ENCODE data around the gene GLT8D2. TPM values are rescaled to one million over a fixed set of nuclear protein-coding genes. Genes with fewer than 3 reads are reported as not detected.
A peak's percentile ranks its signal among the peaks of the same experiment; 100 is the strongest.

GLT8D2 gene
- total RNA-seq, 1 donor from 2014 or later = 38.8 TPM

DNA sequence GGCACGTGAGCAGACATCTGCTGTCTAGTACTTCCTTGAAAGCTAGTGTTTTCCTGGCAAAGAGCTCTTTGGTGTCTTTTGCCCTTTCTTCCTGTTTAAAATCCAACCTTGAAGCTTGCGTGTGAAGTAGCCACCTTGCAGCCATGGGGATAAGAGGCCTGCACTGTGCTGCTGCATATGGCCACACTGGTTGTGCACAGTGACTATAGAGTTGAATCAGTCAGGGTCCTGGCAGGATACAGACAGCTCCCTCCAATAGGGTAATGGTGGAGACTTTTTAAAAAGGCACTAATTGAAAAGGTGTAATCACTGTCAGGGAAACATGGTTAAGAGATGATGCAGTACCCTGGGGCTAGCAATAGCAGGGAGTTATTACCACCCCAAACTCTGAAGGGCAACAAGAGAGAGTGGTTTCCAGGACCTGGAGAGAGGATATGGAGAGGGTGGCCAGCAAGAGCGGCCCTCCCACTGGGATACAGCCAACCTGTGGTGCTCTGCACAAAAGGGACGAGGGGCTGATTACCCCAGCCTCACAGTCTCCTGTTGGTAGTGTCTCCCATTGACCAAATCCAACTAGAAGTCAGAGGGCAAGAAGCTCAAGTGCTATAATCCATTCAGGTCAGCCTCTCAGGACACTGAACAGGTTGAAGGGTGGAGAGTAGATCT lies 4.8 kb upstream of the GLT8D2 start:
- H3K4me1 Mint-ChIP-seq (ENCODE audit: low read depth) = peaks cover 9% of the 10 kb centered on the region
- TF ChIP-seq, protein P1, sequence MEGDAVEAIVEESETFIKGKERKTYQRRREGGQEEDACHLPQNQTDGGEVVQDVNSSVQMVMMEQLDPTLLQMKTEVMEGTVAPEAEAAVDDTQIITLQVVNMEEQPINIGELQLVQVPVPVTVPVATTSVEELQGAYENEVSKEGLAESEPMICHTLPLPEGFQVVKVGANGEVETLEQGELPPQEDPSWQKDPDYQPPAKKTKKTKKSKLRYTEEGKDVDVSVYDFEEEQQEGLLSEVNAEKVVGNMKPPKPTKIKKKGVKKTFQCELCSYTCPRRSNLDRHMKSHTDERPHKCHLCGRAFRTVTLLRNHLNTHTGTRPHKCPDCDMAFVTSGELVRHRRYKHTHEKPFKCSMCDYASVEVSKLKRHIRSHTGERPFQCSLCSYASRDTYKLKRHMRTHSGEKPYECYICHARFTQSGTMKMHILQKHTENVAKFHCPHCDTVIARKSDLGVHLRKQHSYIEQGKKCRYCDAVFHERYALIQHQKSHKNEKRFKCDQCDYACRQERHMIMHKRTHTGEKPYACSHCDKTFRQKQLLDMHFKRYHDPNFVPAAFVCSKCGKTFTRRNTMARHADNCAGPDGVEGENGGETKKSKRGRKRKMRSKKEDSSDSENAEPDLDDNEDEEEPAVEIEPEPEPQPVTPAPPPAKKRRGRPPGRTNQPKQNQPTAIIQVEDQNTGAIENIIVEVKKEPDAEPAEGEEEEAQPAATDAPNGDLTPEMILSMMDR (IDR thresholded peaks at IDR 0.05) = no peak
- no peak overlapping the region for H3K27ac Mint-ChIP-seq (ENCODE audit: unreplicated experiment)
- no peak overlapping the region for H3K4me3 Mint-ChIP-seq (ENCODE audit: unreplicated experiment)
- H3K36me3 Mint-ChIP-seq (ENCODE audit: low read depth) = peaks cover 5% of the 10 kb centered on the region
- H3K9me3 Mint-ChIP-seq (ENCODE audit: low read depth) = peaks cover 3% of the 10 kb centered on the region
- DNase-seq (ENCODE audit: low spot score) = no peak
- no peaks in the 10 kb centered on the region for H3K27me3 Mint-ChIP-seq (ENCODE audit: low read depth)

- peaks cover 3% of the 10 kb centered on the region for H3K36me3 Mint-ChIP-seq (ENCODE audit: low read depth)
- no peaks in the 10 kb centered on the region for H3K9me3 Mint-ChIP-seq (ENCODE audit: low read depth)
- H3K27me3 Mint-ChIP-seq (ENCODE audit: low read depth) = no peaks in the 10 kb centered on the region
- peaks cover 37% of the 10 kb centered on the region for H3K4me1 Mint-ChIP-seq (ENCODE audit: low read depth)
- TF ChIP-seq, protein P1 (IDR thresholded peaks at IDR 0.05) = no peak
- H3K4me3 Mint-ChIP-seq (ENCODE audit: unreplicated experiment) = peak overlapping the region; percentile 83
- DNase-seq (ENCODE audit: low spot score) = no peak
- H3K27ac Mint-ChIP-seq (ENCODE audit: unreplicated experiment) = peak overlapping the region; percentile 93
Observed at GRCh38 chr12:104050436-104050835, 449 bp upstream of the GLT8D2 start.

- no peaks in the 10 kb centered on the region for H3K9me3 Mint-ChIP-seq (ENCODE audit: low read depth)
- TF ChIP-seq, protein P1 (IDR thresholded peaks at IDR 0.05) = no peak
- peaks cover 47% of the 10 kb centered on the region for H3K4me1 Mint-ChIP-seq (ENCODE audit: low read depth)
- peak overlapping the region; percentile 93 for H3K27ac Mint-ChIP-seq (ENCODE audit: unreplicated experiment)
- peak overlapping the region; percentile 83 for H3K4me3 Mint-ChIP-seq (ENCODE audit: unreplicated experiment)
- H3K27me3 Mint-ChIP-seq (ENCODE audit: low read depth) = no peaks in the 10 kb centered on the region
- H3K36me3 Mint-ChIP-seq (ENCODE audit: low read depth) = no peaks in the 10 kb centered on the region
- no peak for DNase-seq (ENCODE audit: low spot score)
Observed at GRCh38 chr12:104049278-104049902, 597 bp downstream of the GLT8D2 start.

DNA sequence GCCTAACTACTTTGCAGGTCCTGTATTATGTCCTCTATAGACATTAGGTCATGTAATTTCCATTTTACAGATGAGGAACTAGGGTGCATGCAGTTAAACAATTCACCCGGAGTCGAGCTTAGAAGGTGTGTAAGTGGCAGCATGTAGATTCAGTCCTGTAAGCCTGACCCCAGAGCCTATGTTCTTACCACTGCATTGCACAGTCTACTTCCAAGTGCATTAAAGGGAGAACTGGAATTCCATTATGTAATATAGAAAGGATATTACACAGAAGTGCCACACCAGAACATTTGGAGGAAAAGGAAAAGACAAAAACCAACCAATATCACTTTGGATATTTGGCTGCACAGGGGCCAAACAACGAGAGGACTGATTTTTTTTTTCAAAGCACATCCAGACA lies 1.2 kb downstream of the GLT8D2 start:
- no peaks in the 10 kb centered on the region for H3K9me3 Mint-ChIP-seq (ENCODE audit: low read depth)
- DNase-seq (ENCODE audit: low spot score) = no peak
- peaks cover 47% of the 10 kb centered on the region for H3K4me1 Mint-ChIP-seq (ENCODE audit: low read depth)
- TF ChIP-seq, protein P1 (IDR thresholded peaks at IDR 0.05) = no peak
- no peaks in the 10 kb centered on the region for H3K27me3 Mint-ChIP-seq (ENCODE audit: low read depth)
- peak overlapping the region; percentile 93 for H3K27ac Mint-ChIP-seq (ENCODE audit: unreplicated experiment)
- H3K4me3 Mint-ChIP-seq (ENCODE audit: unreplicated experiment) = peak overlapping the region; percentile 83
- no peaks in the 10 kb centered on the region for H3K36me3 Mint-ChIP-seq (ENCODE audit: low read depth)

DNA sequence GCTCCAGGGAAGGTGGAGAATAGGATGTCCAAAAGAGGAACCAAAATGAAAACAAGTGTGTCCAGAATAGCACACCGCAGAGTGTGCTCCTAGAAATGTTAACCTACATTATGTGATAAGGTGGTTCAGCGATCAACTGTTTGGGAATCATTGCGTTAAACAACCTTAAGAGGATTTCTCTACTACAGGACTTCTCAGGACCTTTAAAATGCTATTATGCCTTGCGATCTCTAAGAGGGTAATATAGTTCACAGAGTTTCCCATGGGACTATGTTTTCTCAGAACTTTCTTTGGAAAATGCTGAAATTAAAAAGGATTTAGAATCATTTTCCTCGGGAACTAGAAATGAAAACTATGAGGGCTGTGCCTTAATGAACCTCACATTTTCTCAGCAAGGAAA lies 1.8 kb downstream of the GLT8D2 start:
- TF ChIP-seq, protein P1 (IDR thresholded peaks at IDR 0.05) = no peak
- H3K27me3 Mint-ChIP-seq (ENCODE audit: low read depth) = no peaks in the 10 kb centered on the region

More for the DNA sequence above, 1.8 kb downstream of the GLT8D2 start:
- H3K4me1 Mint-ChIP-seq (ENCODE audit: low read depth) = peaks cover 47% of the 10 kb centered on the region
- H3K36me3 Mint-ChIP-seq (ENCODE audit: low read depth) = no peaks in the 10 kb centered on the region
- no peaks in the 10 kb centered on the region for H3K9me3 Mint-ChIP-seq (ENCODE audit: low read depth)
- peak overlapping the region; percentile 93 for H3K27ac Mint-ChIP-seq (ENCODE audit: unreplicated experiment)
- H3K4me3 Mint-ChIP-seq (ENCODE audit: unreplicated experiment) = peak overlapping the region; percentile 83
- DNase-seq (ENCODE audit: low spot score) = no peak

Measured in chondrocyte (in vitro differentiated cells).